ENCODE data around the gene RELN. TPM values are rescaled to one million over a fixed set of nuclear protein-coding genes. Genes with fewer than 3 reads are reported as not detected.

RELN gene
- total RNA-seq, 1 experiment from 2014 or later = 0.10 TPM

- no peaks in the 10 kb centered on the region for H3K27me3 ChIP-seq (ENCODE audit: control insufficient read depth, insufficient read depth, low read length)
- BruUV-seq (replicated peaks) = no TSS peak
- CTCF ChIA-PET = no interaction called here
- no peak for TF ChIP-seq POLR2AphosphoS5 (IDR thresholded peaks at IDR 0.05; ENCODE audit: low read depth, low read length)
- no peak for TF ChIP-seq TCF7L2 (IDR thresholded peaks at IDR 0.05; ENCODE audit: low read depth, low read length)
- TF ChIP-seq SIN3A (IDR thresholded peaks at IDR 0.05; ENCODE audit: borderline replicate concordance, insufficient read depth, low read depth, low read length) = no peak
- TF ChIP-seq CTCF (IDR thresholded peaks at IDR 0.05) = no peak
- no peak for TF ChIP-seq REST (IDR thresholded peaks at IDR 0.05; ENCODE audit: insufficient read depth in 1 of 2, low read depth in 2 of 2, low read length in 1 of 2)
- no peaks in the 10 kb centered on the region for H3K4me1 ChIP-seq (ENCODE audit: control insufficient read depth, insufficient read depth, low read length)
- H3K36me3 ChIP-seq (ENCODE audit: control insufficient read depth, insufficient read depth, low read length) = no peaks in the 10 kb centered on the region
- ATAC-seq (no peak), DNase-seq (ENCODE audit: low read depth, low spot score) (no peak)
- in situ Hi-C loops (cut with HindIII; ENCODE audit: low pct_unique_long_range_greater_than_20kb, low sequenced_read_pairs) = no loop called here
- intact Hi-C loops (cut with micrococcal nuclease; ENCODE audit: unreplicated experiment) = no loop called here
- H3K27ac ChIP-seq (ENCODE audit: low read length) = no peak overlapping the region
- no peak overlapping the region for H3K4me3 ChIP-seq (ENCODE audit: low read depth in 2 of 2, low read length in 2 of 2)
- POLR2A ChIA-PET = no interaction called here
- H3K9me3 ChIP-seq (ENCODE audit: control insufficient read depth, insufficient read depth, low read depth, low read length) = no peaks in the 10 kb centered on the region
Observed at GRCh38 chr7:103751311-103751880, 238.1 kb downstream of the RELN start.

GRCh38 chr7:103748680-103749079, 240.8 kb downstream of the RELN start:
- no TSS peak for BruUV-seq (replicated peaks)

More at GRCh38 chr7:103748680-103749079, 240.8 kb downstream of the RELN start:
- Histone ChIP-seq H3K27ac (ENCODE audit: low read length) (no peak overlapping the region), H3K36me3 (ENCODE audit: control insufficient read depth, insufficient read depth, low read length) (no peaks in the 10 kb centered on the region), H3K4me1 (ENCODE audit: control insufficient read depth, insufficient read depth, low read length) (no peaks in the 10 kb centered on the region), H3K9me3 (ENCODE audit: control insufficient read depth, insufficient read depth, low read depth, low read length) (no peaks in the 10 kb centered on the region), H3K27me3 (ENCODE audit: control insufficient read depth, insufficient read depth, low read length) (no peaks in the 10 kb centered on the region), H3K4me3 (ENCODE audit: low read depth in 2 of 2, low read length in 2 of 2) (no peak overlapping the region)
- ChIA-PET POLR2A (no interaction called here), CTCF (no interaction called here)
- no peak for TF ChIP-seq POLR2AphosphoS5 (IDR thresholded peaks at IDR 0.05; ENCODE audit: low read depth, low read length)
- no peak for TF ChIP-seq TCF7L2 (IDR thresholded peaks at IDR 0.05; ENCODE audit: low read depth, low read length)
- no peak for TF ChIP-seq CTCF (IDR thresholded peaks at IDR 0.05)
- TF ChIP-seq REST (IDR thresholded peaks at IDR 0.05; ENCODE audit: insufficient read depth in 1 of 2, low read depth in 2 of 2, low read length in 1 of 2) = no peak
- TF ChIP-seq SIN3A (IDR thresholded peaks at IDR 0.05; ENCODE audit: borderline replicate concordance, insufficient read depth, low read depth, low read length) = no peak
- in situ Hi-C loops (cut with HindIII; ENCODE audit: low pct_unique_long_range_greater_than_20kb, low sequenced_read_pairs) (no loop called here), intact Hi-C loops (cut with micrococcal nuclease; ENCODE audit: unreplicated experiment) (no loop called here)
- DNase-seq (ENCODE audit: low read depth, low spot score) (no peak), ATAC-seq (no peak)

Data from Panc1 (cell line).